ENCODE measurements around the gene HINT1. TPM values are rescaled to one million over a fixed set of nuclear protein-coding genes. Genes with fewer than 3 reads are reported as not detected.
A peak's percentile ranks its signal among the peaks of the same experiment; 100 is the strongest.

HINT1 gene
- total RNA-seq, 1 donor: 301 TPM

DNA sequence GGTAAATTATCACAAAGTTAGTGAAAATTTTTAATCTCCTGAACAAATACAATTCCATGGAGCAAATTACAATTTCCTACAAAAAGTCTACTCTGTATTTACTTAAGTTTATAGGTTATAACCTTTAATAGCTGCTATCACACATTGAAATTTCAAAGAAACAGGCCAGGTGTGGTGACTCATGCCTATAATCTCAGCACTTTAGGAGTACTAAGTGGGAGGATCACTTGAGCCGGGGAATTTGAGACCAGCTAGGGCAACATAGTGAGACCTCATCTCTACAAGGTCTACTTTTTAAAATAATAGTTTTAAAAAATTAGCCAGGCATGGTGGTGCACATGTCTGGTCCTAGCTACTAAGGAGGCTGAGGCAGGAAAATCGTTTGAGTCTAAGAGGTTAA lies 50.3 kb downstream of the HINT1 start:
- no peak for DNase-seq (ENCODE audit: low read depth in 2 of 3, low spot score in 2 of 3)

DNA sequence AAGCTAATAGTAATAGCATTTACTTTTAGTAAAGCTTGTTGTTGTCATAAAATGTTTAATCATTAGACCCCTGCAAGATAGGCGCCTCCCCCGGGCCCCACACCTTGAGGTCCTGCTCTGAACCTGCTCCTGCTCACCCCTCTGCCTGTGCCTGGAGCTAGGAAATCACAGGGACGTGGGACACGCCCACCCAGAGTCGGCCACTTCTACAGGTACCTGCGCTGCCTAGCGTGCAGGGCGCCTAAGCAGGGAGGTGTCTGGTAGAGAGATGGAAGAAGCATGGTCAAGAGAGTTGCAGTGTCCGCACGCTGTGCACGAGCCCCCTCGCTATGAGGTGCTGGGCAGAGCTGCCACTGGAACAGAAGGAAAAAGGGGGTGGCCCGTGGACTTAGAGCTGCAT lies 52.6 kb downstream of the HINT1 start:
- no peak for DNase-seq (ENCODE audit: low read depth in 2 of 3, low spot score in 2 of 3)

DNA sequence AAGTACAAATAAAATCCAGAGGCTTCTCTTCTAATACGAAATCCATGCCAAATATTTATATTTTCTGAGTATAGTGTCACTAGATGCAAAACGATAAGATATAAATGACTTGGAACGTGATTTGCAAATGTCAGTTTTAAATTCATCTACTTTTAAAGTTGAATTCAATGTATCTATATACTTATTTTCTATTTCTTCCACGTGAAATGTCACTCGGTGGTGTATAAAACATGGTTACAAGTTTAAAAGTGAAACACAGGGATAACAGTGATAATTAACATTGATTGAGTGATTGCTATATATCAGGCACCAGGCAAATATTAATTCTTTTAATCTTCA lies 54.8 kb downstream of the HINT1 start:
- DNase-seq (ENCODE audit: low read depth in 2 of 3, low spot score in 2 of 3): no peak

DNA sequence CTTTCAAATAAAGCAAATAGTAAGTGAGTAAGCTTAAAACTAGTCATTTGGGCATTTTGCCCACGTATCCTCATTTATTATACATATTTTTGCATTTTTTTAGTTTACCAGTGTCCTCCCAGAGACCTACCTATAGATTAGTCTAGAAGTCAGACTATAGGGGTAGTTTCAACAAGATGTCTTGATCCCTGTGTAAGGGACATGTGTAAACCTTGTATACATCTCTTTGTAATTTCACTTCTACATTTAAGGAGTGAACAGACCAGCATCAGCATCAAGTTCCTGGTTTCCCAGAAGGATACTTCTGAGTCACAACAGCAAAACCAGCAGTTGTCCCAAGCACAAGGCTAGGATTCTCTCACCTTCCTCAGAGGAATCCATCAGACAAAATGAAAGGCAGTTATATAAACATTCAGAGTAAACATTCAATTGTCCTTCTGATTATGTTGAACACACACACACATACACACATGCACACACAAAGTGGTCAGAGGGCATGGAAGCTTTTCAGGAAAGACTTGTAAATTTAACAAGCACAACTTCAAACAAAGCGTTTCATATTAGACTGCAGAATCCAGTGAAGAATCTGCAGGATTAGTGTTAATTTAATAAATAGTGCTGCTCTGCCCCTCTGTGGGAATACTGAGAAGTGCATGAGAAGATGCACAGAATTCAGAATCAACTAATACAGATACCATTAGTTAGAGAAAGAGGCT lies 55.4 kb downstream of the HINT1 start:
- DNase-seq (ENCODE audit: low read depth in 2 of 3, low spot score in 2 of 3): peak; percentile 11 to 75 (median 33)

Other genes with a start within 250 kb of the HINT1 start
- 3.0 TPM for gene LYRM7, start 5.7 kb upstream of the HINT1 start, total RNA-seq
- gene CDC42SE2, start 98.8 kb upstream of the HINT1 start, total RNA-seq: 71.4 TPM

All from hematopoietic multipotent progenitor cell (in vitro differentiated cells).